Breast epithelium (tissue), 4 donors: ENCODE data around the gene AHRR. TPM values are rescaled to one million over a fixed set of nuclear protein-coding genes. Genes with fewer than 3 reads are reported as not detected.

Source experiments
- DNase-seq, 2 donors: peaks; one replicate each; pipeline ENCODE4 v3.0.0-alpha.2; 2019; ENCODE audit warnings: low spot score in 2 of 2
- H3K27ac ChIP-seq, 2 donors: fragments of 200-600 bp; sonication (generic) in 1 of 2; one replicate each; pipeline ENCODE4 v1.5.1; 2016 to 2019; ENCODE audit warnings: mild to moderate bottlenecking in 1 of 2
- H3K27me3 ChIP-seq, 2 donors: fragments of 200-600 bp; sonication (generic) in 1 of 2; one replicate each; pipeline versions ENCODE4 v1.5.1 to v1.6.0; 2017 to 2019; ENCODE audit warnings: control low read depth in 1 of 2, mild to moderate bottlenecking in 1 of 2
- H3K36me3 ChIP-seq: fragments of 200-600 bp; one replicate; pipeline ENCODE4 v1.5.1; 2019
- H3K4me1 ChIP-seq, 2 donors: fragments of 200-600 bp; sonication (generic); one replicate each; pipeline ENCODE4 v1.5.1; 2016 to 2019; ENCODE audit warnings: control low read depth in 1 of 2
- H3K4me3 ChIP-seq, 3 donors: fragments of 200-600 bp; sonication (generic); 1 replicate in 2 of 3; 2 replicates in 1 of 3; pipeline ENCODE4 v1.5.1; 2016 to 2019; ENCODE audit warnings: mild to moderate bottlenecking in 3 of 3, moderate library complexity in 2 of 3
- H3K9me3 ChIP-seq, 2 donors: fragments of 200-600 bp; sonication (generic) in 1 of 2; one replicate each; pipeline ENCODE4 v1.5.1; 2016 to 2019; ENCODE audit warnings: control low read depth in 1 of 2
- POLR2A ChIP-seq: fragments of 450-650 bp; IDR thresholded peaks from one replicate; pipeline ENCODE4 v1.6.1; 2016; ENCODE audit warnings: antibody characterized with exemption, mild to moderate bottlenecking, moderate library complexity
- POLR2AphosphoS5 ChIP-seq, 3 donors: sonication (generic); formaldehyde crosslinking; IDR thresholded peaks; one replicate each; pipeline ENCODE4 v1.6.1; 2017; ENCODE audit warnings: antibody characterized with exemption in 3 of 3
- intact Hi-C: fragments of 100-400 bp; cut with DNase I; formaldehyde crosslinking; loops from one replicate; pipeline ENCODE4 v1.15.1; 2023; ENCODE audit warnings: low total_unique reads
- total RNA-seq, 3 donors: library from RNA; depleted of rRNA; stranded (reverse); fragments of >200 nt; gene quantifications; one replicate each; pipeline ENCODE4 v1.1.0, GENCODE V29; 2016
- TF ChIP-seq, protein P1 (sequence below), 3 donors: fragments of 450-650 bp; IDR thresholded peaks; one replicate each; pipeline ENCODE4 v1.5.1; 2016 to 2017; ENCODE audit warnings: antibody characterized with exemption in 3 of 3, mild to moderate bottlenecking in 3 of 3, moderate library complexity in 3 of 3

The AHRR gene
- total RNA-seq, 3 donors from 2014 or later = 0.88 to 0.98 TPM; not detected in 1

DNA sequence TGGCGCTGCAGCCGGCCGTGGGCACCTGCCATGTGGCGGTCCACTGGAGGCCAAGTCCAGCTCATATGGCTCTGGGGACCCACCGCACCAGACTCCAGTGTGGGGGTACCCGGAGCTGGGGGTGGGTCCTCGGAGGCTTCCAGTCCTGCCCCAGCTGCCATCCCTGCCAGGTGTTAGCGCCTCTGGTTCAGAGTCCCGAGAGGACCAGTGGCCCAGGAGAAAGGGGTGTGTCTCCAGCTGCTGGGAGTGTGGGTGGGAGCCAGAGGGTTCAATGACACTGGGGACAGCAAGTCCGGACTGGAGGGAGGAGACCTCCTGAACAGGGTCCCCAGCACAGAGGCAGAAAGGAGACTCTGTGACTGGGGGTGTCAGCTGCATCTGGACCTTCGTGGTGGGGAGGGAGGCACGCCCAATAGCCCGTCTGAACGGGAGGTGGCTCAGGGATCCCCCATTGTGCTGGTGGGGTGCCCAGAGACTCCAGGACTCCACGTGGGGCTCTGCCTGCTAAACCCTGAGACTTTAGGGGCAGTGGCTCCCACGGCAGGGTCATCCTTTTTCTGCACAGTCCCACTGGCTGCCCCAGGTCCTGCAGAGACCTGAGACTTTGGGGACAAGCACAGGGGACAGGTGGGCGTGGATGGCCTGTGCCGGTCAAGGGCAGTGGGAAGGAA lies 2.4 kb upstream of the AHRR start:
- DNase-seq = no peak
- peaks cover 6 to 12% of the 10 kb centered on the region in 2 donors for H3K4me1 ChIP-seq
- H3K27ac ChIP-seq = no peak overlapping the region
- TF ChIP-seq, protein P1, sequence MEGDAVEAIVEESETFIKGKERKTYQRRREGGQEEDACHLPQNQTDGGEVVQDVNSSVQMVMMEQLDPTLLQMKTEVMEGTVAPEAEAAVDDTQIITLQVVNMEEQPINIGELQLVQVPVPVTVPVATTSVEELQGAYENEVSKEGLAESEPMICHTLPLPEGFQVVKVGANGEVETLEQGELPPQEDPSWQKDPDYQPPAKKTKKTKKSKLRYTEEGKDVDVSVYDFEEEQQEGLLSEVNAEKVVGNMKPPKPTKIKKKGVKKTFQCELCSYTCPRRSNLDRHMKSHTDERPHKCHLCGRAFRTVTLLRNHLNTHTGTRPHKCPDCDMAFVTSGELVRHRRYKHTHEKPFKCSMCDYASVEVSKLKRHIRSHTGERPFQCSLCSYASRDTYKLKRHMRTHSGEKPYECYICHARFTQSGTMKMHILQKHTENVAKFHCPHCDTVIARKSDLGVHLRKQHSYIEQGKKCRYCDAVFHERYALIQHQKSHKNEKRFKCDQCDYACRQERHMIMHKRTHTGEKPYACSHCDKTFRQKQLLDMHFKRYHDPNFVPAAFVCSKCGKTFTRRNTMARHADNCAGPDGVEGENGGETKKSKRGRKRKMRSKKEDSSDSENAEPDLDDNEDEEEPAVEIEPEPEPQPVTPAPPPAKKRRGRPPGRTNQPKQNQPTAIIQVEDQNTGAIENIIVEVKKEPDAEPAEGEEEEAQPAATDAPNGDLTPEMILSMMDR (IDR thresholded peaks at IDR 0.05) = no peak
- TF ChIP-seq POLR2AphosphoS5 (IDR thresholded peaks at IDR 0.05) (no peak), POLR2A (no peak)
- no peaks in the 10 kb centered on the region for H3K36me3 ChIP-seq
- intact Hi-C loops = no loop called here
- H3K9me3 ChIP-seq = no peaks in the 10 kb centered on the region
- no peak overlapping the region for H3K4me3 ChIP-seq
- H3K27me3 ChIP-seq = peaks cover 5 to 39% of the 10 kb centered on the region in 2 donors

DNA sequence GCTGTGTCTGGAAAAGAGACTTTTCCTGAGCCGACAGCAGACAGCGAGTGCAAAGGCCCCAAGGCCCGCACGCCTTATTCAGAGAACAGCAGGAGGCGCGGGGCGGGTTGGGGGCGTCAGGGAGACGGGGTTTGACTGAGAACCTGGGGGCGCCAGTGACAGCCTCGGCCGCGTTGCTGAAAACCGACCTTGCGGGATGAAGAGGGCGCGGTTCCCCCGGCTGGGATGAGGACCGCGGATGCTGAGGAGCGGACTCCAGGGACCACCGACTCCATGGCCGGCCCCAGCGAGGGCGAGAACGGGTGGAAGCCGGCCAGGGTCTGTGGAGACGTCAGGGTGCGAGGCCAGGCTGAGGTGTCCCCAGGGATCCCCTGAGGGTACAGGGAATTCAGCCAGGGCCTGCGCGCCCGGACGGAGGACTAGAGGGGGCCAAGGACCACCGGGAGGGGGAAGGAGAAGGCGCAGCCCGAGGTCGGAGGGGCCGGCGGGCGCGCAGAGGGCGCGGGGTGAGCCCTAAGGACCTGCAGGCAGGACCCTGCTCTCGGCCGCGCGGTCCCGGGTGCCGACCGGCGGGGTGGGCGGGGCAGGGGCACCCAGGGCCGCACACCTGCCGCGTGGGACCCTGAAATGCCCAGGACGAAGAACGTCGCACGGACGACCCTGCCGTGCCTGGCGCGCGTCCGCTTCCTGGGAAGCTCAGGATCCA lies 837 bp upstream of the AHRR start:
- DNase-seq = no peak
- intact Hi-C loops = no loop called here
- TF ChIP-seq, protein P1 (IDR thresholded peaks at IDR 0.05) = no peak
- no peak for TF ChIP-seq POLR2A
- no peak for TF ChIP-seq POLR2AphosphoS5 (IDR thresholded peaks at IDR 0.05)
- Histone ChIP-seq H3K27ac (no peak overlapping the region), H3K36me3 (no peaks in the 10 kb centered on the region), H3K4me3 (peak overlapping the region; percentile 35 to 71 (median 51)), H3K4me1 (peaks cover 6 to 12% of the 10 kb centered on the region in 2 donors), H3K27me3 (peaks cover 5 to 39% of the 10 kb centered on the region in 2 donors), H3K9me3 (no peaks in the 10 kb centered on the region)

DNA sequence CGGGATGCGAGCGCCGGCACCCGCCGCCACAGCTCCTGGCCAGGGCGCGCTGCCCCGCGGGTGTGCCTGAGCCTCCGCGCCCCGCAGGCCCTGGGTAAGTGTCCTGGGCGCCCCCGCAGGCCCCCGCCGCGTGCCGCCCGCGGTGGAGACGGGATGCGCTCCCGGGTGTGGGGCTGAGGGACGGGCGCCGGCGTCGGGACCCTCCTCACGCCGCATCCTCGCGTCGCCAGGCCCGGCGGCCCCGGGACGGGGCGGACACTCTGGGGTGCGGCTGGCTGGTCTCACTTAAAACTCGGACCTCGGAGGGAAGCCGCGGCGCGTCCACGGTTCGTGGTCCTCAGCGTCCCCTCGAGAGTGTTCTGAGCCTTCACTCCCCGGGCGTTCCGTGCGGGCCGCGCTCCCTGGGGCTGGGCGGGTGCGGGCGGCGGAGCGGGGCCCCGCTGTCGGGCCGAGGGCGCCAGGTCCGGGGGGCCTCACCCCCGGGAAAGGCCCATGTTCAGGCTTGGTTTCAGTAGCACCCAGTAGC lies 275 bp downstream of the AHRR start:
- no peaks in the 10 kb centered on the region for H3K36me3 ChIP-seq
- DNase-seq = no peak
- H3K9me3 ChIP-seq = no peaks in the 10 kb centered on the region
- TF ChIP-seq POLR2A (no peak), POLR2AphosphoS5 (IDR thresholded peaks at IDR 0.05) (no peak)
- TF ChIP-seq, protein P1 (IDR thresholded peaks at IDR 0.05) = peak in 1 of 3 donors; percentile 5
- intact Hi-C loops = no loop called here
- H3K27me3 ChIP-seq = peaks cover 5 to 39% of the 10 kb centered on the region in 2 donors
- H3K4me3 ChIP-seq = peak overlapping the region; percentile 35 to 71 (median 51)
- H3K4me1 ChIP-seq = peaks cover 6 to 12% of the 10 kb centered on the region in 2 donors
- H3K27ac ChIP-seq = no peak overlapping the region

DNA sequence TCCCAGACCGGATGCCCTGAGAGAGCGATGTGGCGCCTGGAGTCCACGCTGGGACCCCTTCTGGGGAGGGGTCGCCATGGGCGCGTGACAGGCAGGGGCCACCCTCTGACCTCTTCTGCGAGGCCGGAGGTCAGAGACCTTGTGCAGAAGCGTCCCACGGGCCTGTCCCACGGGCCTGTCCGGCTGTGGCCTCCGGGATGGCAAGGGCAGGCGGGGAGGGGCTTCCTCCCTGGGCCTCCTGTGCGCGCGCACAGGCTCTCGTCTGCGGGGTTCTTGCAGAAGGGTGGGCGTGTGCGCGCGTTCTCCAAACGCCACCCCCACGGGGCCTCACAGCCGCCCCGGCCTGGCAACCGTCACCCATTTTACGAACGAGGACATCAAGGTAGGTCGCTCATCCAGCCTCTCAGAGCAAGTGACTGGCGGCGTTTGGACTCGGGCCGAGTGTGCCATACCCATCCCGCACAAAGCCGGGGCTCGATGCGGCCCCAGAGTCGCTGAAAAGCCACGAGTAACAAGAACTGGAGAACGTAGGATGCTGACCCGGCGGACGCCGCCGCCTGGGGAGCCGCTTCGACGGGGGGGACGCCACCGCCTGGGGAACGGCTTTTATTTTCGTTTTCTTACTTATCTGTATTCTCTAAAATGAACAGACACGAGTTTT lies 897 bp downstream of the AHRR start:
- Histone ChIP-seq H3K36me3 (no peaks in the 10 kb centered on the region), H3K4me1 (peaks cover 6 to 12% of the 10 kb centered on the region in 2 donors), H3K9me3 (no peaks in the 10 kb centered on the region), H3K4me3 (peak overlapping the region; percentile 35 to 71 (median 51)), H3K27me3 (peaks cover 5 to 39% of the 10 kb centered on the region in 2 donors), H3K27ac (no peak overlapping the region)
- DNase-seq = no peak
- intact Hi-C loops = no loop called here
- TF ChIP-seq POLR2A = no peak
- TF ChIP-seq POLR2AphosphoS5 (IDR thresholded peaks at IDR 0.05) = no peak
- TF ChIP-seq, protein P1 (IDR thresholded peaks at IDR 0.05) = no peak
